Neural cell (in vitro differentiated cells): ENCODE results near the gene CELSR3. TPM values are rescaled to one million over a fixed set of nuclear protein-coding genes. Genes with fewer than 3 reads are reported as not detected.

ENCODE experiments used
- H2AFZ ChIP-seq: fragments of 200-600, 300-800 bp; sonication (generic), shearing (Covaris generic); 2 replicates; pipeline ENCODE4 v1.6.0; 2014; ENCODE audit warnings: low read depth, mild to moderate bottlenecking, antibody characterized with exemption, low read length, moderate library complexity
- H3F3A ChIP-seq: fragments of 200-600 bp; shearing (Covaris generic); 2 replicates; pipeline ENCODE4 v1.6.1; 2016; ENCODE audit warnings: mild to moderate bottlenecking, moderate library complexity, mixed read lengths, antibody characterized with exemption, low read length; ENCODE audit not compliant: insufficient read depth, poor library complexity, severe bottlenecking
- H3K27ac ChIP-seq: fragments of 200-600, 300-800 bp; sonication (generic), shearing (Covaris generic); 2 replicates; pipeline ENCODE4 v1.5.1; 2014; ENCODE audit warnings: mild to moderate bottlenecking, low read length, moderate library complexity
- H3K27me3 ChIP-seq: fragments of 300-800, 200-600 bp; sonication (generic), shearing (Covaris generic); 2 replicates; pipeline ENCODE4 v1.6.0; 2014; ENCODE audit warnings: mild to moderate bottlenecking, low read depth, low read length, moderate library complexity; ENCODE audit not compliant: insufficient read depth
- H3K36me3 ChIP-seq: fragments of 300-800, 200-600 bp; sonication (generic), shearing (Covaris generic); 2 replicates; pipeline ENCODE4 v1.5.1; 2014; ENCODE audit warnings: mild to moderate bottlenecking, antibody characterized with exemption, low read length, moderate library complexity; ENCODE audit not compliant: insufficient read depth
- H3K4me2 ChIP-seq: fragments of 300-800, 200-600 bp; sonication (generic), shearing (Covaris generic); 2 replicates; pipeline ENCODE4 v1.6.0; 2014; ENCODE audit warnings: mild to moderate bottlenecking, low read length
- H3K4me3 ChIP-seq: fragments of 300-800, 200-600 bp; sonication (generic), shearing (Covaris generic); 2 replicates; pipeline ENCODE4 v1.5.1; 2014; ENCODE audit warnings: mild to moderate bottlenecking, low read length, moderate library complexity
- H3K79me2 ChIP-seq: fragments of 200-600 bp; shearing (Covaris generic); replicated peaks from 2 replicates; pipeline ENCODE4 v1.6.0; 2014; ENCODE audit warnings: mild to moderate bottlenecking, low read length, moderate library complexity; ENCODE audit not compliant: insufficient read depth
- H3K9ac ChIP-seq: fragments of 300-800, 200-600 bp; sonication (generic), shearing (Covaris generic); 2 replicates; pipeline ENCODE4 v1.6.1; 2016; ENCODE audit warnings: mild to moderate bottlenecking, low read length, mixed read lengths
- H3K9me2 ChIP-seq: fragments of 200-600 bp; shearing (Covaris generic); 2 replicates; pipeline ENCODE4 v1.6.1; 2016; ENCODE audit warnings: mild to moderate bottlenecking, low read length, mixed read lengths; ENCODE audit not compliant: insufficient read depth
- H3K9me3 ChIP-seq: fragments of 200-600, 300-800 bp; sonication (generic), shearing (Covaris generic); 2 replicates; pipeline ENCODE4 v1.6.1; 2016; ENCODE audit warnings: mild to moderate bottlenecking, mixed run types, low read length, moderate library complexity, mixed read lengths
- H4K20me1 ChIP-seq: fragments of 200-600 bp; shearing (Covaris generic); 2 replicates; pipeline ENCODE4 v1.6.1; 2016; ENCODE audit warnings: mild to moderate bottlenecking, mixed run types; ENCODE audit not compliant: insufficient read depth
- EP300 ChIP-seq: fragments of 450-650 bp; conservative IDR thresholded peaks from 2 replicates; pipeline ENCODE4 v1.6.1; 2014; ENCODE audit warnings: antibody characterized with exemption, mild to moderate bottlenecking, moderate library complexity; ENCODE audit not compliant: poor library complexity, severe bottlenecking
- EZH2 ChIP-seq: fragments of 200-600, 300-800 bp; shearing (Covaris generic), sonication (generic); IDR thresholded peaks from 2 replicates; pipeline ENCODE4 v1.6.1; 2014; ENCODE audit warnings: antibody characterized with exemption, low read length, borderline replicate concordance, mild to moderate bottlenecking; ENCODE audit not compliant: insufficient read depth, poor library complexity, severe bottlenecking
- MXI1 ChIP-seq: fragments of 450-650 bp; conservative IDR thresholded peaks from 2 replicates; pipeline ENCODE4 v1.6.1; 2014; ENCODE audit warnings: antibody characterized with exemption, mild to moderate bottlenecking; ENCODE audit not compliant: poor library complexity, severe bottlenecking
- POLR2AphosphoS5 ChIP-seq: IDR thresholded peaks from 2 replicates; pipeline ENCODE4 v1.6.1; 2012
- RAD21 ChIP-seq: fragments of 450-650 bp; conservative IDR thresholded peaks from 2 replicates; pipeline ENCODE4 v1.6.1; 2014; ENCODE audit warnings: antibody characterized with exemption, mild to moderate bottlenecking, moderate library complexity
- REST ChIP-seq: IDR thresholded peaks from 2 replicates; pipeline ENCODE4 v1.6.1; 2012; ENCODE audit warnings: borderline replicate concordance
- SMC3 ChIP-seq: fragments of 450-650 bp; conservative IDR thresholded peaks from 2 replicates; pipeline ENCODE4 v1.6.1; 2014; ENCODE audit warnings: antibody characterized with exemption, mild to moderate bottlenecking, moderate library complexity; ENCODE audit not compliant: poor library complexity
- TAF1 ChIP-seq: IDR thresholded peaks from 2 replicates; pipeline ENCODE4 v1.6.1; 2012; ENCODE audit warnings: low read depth
- polyA plus RNA-seq: library from polyadenylated mRNA; depleted of rRNA; stranded (reverse); fragments of >200 nt; gene quantifications from 2 replicates; pipeline ENCODE4 v1.2.3, GENCODE V29; 2014
- TF ChIP-seq, protein P1 (sequence below): fragments of 450-650 bp; IDR thresholded peaks from 2 replicates; pipeline ENCODE4 v1.5.1; 2014; ENCODE audit warnings: antibody characterized with exemption, mild to moderate bottlenecking, moderate library complexity; ENCODE audit not compliant: poor library complexity, severe bottlenecking

CELSR3 gene
- polyA plus RNA-seq, 1 donor from 2014 or later, result 54.9 TPM

- H4K20me1 ChIP-seq, result no peaks in the 10 kb centered on the region
- H3K36me3 ChIP-seq, result no peaks in the 10 kb centered on the region
- no peak overlapping the region for H2AFZ ChIP-seq
- no peaks in the 10 kb centered on the region for H3K9me3 ChIP-seq
- H3K9me2 ChIP-seq, result no peaks in the 10 kb centered on the region
- no peak for TF ChIP-seq MXI1
- no peak for TF ChIP-seq REST
- no peak for TF ChIP-seq TAF1
- no peak for TF ChIP-seq EP300
- no peak for TF ChIP-seq SMC3
- no peak for TF ChIP-seq RAD21
- TF ChIP-seq POLR2AphosphoS5, result no peak
- no peaks in the 10 kb centered on the region for H3K79me2 ChIP-seq
- H3K9ac ChIP-seq, result no peak overlapping the region
- H3K4me3 ChIP-seq, result no peak overlapping the region
- no peak overlapping the region for H3K4me2 ChIP-seq
- no peak overlapping the region for H3K27ac ChIP-seq
- H3F3A ChIP-seq, result no peaks in the 10 kb centered on the region
- no peaks in the 10 kb centered on the region for H3K27me3 ChIP-seq
Measured at GRCh38 chr3:48630407-48630806, 32.3 kb downstream of the CELSR3 start.

DNA sequence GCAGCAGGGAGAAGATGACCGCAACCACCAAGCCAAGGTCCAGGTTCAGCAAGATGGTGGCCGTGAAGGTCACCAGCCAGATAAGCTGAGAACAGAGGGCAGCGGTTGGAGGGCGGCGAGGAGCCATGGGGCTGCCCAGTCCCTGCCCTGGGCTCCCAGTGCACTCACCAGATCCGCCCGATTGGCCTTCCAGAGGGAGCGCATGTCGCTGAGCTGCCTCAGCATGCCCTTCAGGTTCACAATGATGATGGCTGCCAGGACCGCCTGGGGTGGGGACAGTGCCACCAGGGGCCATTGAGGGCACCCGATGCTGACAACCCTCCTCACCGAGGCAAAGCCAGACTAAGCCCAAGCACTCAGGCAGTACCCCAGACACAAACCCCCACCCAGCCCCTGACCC, 32.8 kb downstream of the CELSR3 start:
- no peaks in the 10 kb centered on the region for H3K27me3 ChIP-seq
- H3K27ac ChIP-seq, result no peak overlapping the region
- no peaks in the 10 kb centered on the region for H3K9me2 ChIP-seq
- no peak overlapping the region for H3K9ac ChIP-seq
- H3K36me3 ChIP-seq, result no peaks in the 10 kb centered on the region
- no peak overlapping the region for H3K4me2 ChIP-seq
- H3K9me3 ChIP-seq, result no peaks in the 10 kb centered on the region
- TF ChIP-seq EP300 (no peak), REST (no peak), POLR2AphosphoS5 (no peak), MXI1 (no peak), TAF1 (no peak), RAD21 (no peak), SMC3 (no peak), EZH2 (no peak)
- TF ChIP-seq, protein P1, sequence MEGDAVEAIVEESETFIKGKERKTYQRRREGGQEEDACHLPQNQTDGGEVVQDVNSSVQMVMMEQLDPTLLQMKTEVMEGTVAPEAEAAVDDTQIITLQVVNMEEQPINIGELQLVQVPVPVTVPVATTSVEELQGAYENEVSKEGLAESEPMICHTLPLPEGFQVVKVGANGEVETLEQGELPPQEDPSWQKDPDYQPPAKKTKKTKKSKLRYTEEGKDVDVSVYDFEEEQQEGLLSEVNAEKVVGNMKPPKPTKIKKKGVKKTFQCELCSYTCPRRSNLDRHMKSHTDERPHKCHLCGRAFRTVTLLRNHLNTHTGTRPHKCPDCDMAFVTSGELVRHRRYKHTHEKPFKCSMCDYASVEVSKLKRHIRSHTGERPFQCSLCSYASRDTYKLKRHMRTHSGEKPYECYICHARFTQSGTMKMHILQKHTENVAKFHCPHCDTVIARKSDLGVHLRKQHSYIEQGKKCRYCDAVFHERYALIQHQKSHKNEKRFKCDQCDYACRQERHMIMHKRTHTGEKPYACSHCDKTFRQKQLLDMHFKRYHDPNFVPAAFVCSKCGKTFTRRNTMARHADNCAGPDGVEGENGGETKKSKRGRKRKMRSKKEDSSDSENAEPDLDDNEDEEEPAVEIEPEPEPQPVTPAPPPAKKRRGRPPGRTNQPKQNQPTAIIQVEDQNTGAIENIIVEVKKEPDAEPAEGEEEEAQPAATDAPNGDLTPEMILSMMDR, result no peak
- H4K20me1 ChIP-seq, result no peaks in the 10 kb centered on the region
- H3F3A ChIP-seq, result no peaks in the 10 kb centered on the region
- H3K4me3 ChIP-seq, result no peak overlapping the region
- H3K79me2 ChIP-seq, result no peaks in the 10 kb centered on the region
- H2AFZ ChIP-seq, result no peak overlapping the region
